Esophagus muscularis mucosa (tissue), 4 donors: ENCODE results near the gene GPC4. TPM values are rescaled to one million over a fixed set of nuclear protein-coding genes. Genes with fewer than 3 reads are reported as not detected.

Experiments
- DNase-seq: peaks from one replicate; pipeline ENCODE4 v3.0.0-alpha.2; 2017; ENCODE audit errors: extremely low spot score
- H3K27ac ChIP-seq, 4 donors: fragments of 200-600 bp; sonication (generic); replicated peaks in 1 of 4; 1 replicate in 3 of 4; 2 replicates in 1 of 4; pipeline ENCODE4 v1.5.1; 2016 to 2019; ENCODE audit warnings: mild to moderate bottlenecking in 1 of 4
- H3K27me3 ChIP-seq, 4 donors: fragments of 200-600 bp; sonication (generic); one replicate each; pipeline versions ENCODE4 v1.5.1 to v1.6.0; 2016 to 2019
- H3K36me3 ChIP-seq, 4 donors: fragments of 200-600 bp; sonication (generic); one replicate each; pipeline ENCODE4 v1.5.1; 2016 to 2019
- H3K4me1 ChIP-seq, 4 donors: fragments of 200-600 bp; sonication (generic); one replicate each; pipeline ENCODE4 v1.5.1; 2016 to 2019
- H3K4me3 ChIP-seq, 4 donors: fragments of 200-600 bp; sonication (generic); 1 replicate in 2 of 4; 2 replicates in 2 of 4; pipeline ENCODE4 v1.5.1; 2016 to 2019; ENCODE audit warnings: mild to moderate bottlenecking in 4 of 4, moderate library complexity in 1 of 4
- H3K9me3 ChIP-seq, 4 donors: fragments of 200-600 bp; sonication (generic); 1 replicate in 3 of 4; 2 replicates in 1 of 4; pipeline ENCODE4 v1.5.1; 2016 to 2019
- CTCF ChIP-seq, 3 experiments: fragments of 200-600 bp in 2 of 3; fragments of 450-650 bp in 1 of 3; sonication (generic) in 2 of 3; IDR thresholded peaks; one replicate each; pipeline ENCODE4 v1.5.1; 2017 to 2019; ENCODE audit warnings: antibody characterized with exemption in 3 of 3, mild to moderate bottlenecking in 2 of 3, moderate library complexity in 1 of 3
- EP300 ChIP-seq: sonication (generic); formaldehyde crosslinking; IDR thresholded peaks from one replicate; pipeline ENCODE4 v1.6.1; 2017; ENCODE audit warnings: antibody characterized with exemption
- POLR2A ChIP-seq: fragments of 450-650 bp; IDR thresholded peaks from one replicate; pipeline ENCODE4 v1.6.1; 2017; ENCODE audit warnings: antibody characterized with exemption, moderate library complexity, mild to moderate bottlenecking, low read depth
- POLR2AphosphoS5 ChIP-seq, 2 donors: sonication (generic); formaldehyde crosslinking; IDR thresholded peaks; one replicate each; pipeline ENCODE4 v1.6.1; 2017; ENCODE audit warnings: antibody characterized with exemption in 2 of 2
- WGBS: methylation state at CpG from one replicate; pipeline ENCODE4 v1.1.5; 2018; 5-methylcytosine and 5-hydroxymethylcytosine counted together
- intact Hi-C: fragments of 100-400 bp; cut with DNase I; formaldehyde crosslinking; loops from one replicate; pipeline ENCODE4 v1.15.1; 2023
- total RNA-seq, 4 donors: library from RNA; depleted of rRNA; stranded (reverse); fragments of >200 nt; gene quantifications; one replicate each; pipeline versions ENCODE4 v1.1.0 to v1.2.1, GENCODE V29; 2016

Gene GPC4
- total RNA-seq, 4 donors from 2014 or later: 54.3 to 91.2 (median 80.3) TPM

DNA sequence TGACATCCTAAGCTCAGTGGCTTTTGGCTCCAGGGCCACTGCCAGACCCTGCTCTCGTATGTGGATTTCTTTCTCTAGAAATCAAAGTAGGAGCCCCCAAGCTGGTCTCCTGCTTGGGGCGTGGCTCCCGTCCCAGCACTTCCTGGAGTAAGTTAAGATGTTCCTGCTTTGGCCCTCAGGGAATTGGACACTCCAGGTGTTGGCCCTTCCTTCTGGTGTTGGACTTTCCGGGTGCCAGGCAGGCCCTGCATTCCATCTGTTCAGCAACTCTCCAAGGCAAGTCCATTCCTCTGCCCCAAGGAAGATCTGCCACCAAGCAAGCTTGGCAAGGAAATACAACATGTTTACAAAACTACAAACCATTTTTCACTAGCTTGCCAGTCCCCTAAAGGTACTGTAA, 22.1 kb upstream of the GPC4 start:
- Histone ChIP-seq H3K27me3 (no peaks in the 10 kb centered on the region), H3K4me1 (no peaks in the 10 kb centered on the region), H3K4me3 (no peak overlapping the region), H3K27ac (no peak overlapping the region), H3K9me3 (no peaks in the 10 kb centered on the region), H3K36me3 (no peaks in the 10 kb centered on the region)
- intact Hi-C loops: no loop called here
- TF ChIP-seq CTCF (IDR thresholded peaks at IDR 0.05): no peak
- TF ChIP-seq POLR2AphosphoS5 (IDR thresholded peaks at IDR 0.05): no peak
- no peak for TF ChIP-seq POLR2A
- TF ChIP-seq EP300: no peak
- 75% methylated on average over 3 of the region's 4 CpGs for WGBS
- no peak for DNase-seq

GRCh38 chrX:133435544-133436124, 20.3 kb upstream of the GPC4 start:
- intact Hi-C loops: no loop called here
- no peak overlapping the region for H3K4me3 ChIP-seq
- no peak overlapping the region for H3K27ac ChIP-seq
- H3K9me3 ChIP-seq: no peaks in the 10 kb centered on the region
- no peaks in the 10 kb centered on the region for H3K36me3 ChIP-seq
- no peak for DNase-seq
- no peaks in the 10 kb centered on the region for H3K4me1 ChIP-seq
- no peaks in the 10 kb centered on the region for H3K27me3 ChIP-seq
- 61% methylated on average over 6 of the region's 6 CpGs for WGBS
- TF ChIP-seq POLR2A (no peak), POLR2AphosphoS5 (IDR thresholded peaks at IDR 0.05) (no peak), CTCF (IDR thresholded peaks at IDR 0.05) (no peak), EP300 (no peak)

DNA sequence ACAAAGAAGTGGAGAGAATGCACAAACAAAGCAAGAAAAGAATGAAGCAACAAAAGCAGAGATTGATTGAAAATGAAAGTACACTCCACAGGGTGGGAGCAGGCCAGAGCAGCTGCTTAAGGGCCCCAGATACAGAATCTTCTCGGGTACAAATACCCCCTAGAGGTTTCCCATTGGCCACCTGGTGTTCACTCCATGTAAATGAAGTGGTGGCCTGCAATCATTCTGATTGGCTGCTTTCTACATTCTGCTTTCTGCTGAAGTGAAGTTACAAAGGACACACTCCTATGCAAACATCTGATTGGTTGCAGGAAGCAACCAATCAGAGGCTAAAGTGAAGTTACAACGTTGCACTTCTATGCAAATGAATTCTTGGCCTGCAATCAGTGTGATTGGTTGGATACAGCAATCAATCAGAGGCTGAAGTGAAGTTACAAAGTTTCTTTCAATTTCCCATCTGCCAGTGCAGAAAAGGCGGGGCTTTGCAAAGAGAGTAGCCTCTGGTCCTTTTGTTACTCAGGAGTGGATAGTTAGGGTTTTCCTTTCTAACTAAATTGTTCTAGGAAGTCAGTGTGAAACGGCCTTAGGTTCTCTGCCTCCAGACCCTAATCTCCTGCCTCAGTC, 19.0 kb upstream of the GPC4 start:
- H3K27ac ChIP-seq: no peak overlapping the region
- DNase-seq: no peak
- intact Hi-C loops: no loop called here
- no peaks in the 10 kb centered on the region for H3K36me3 ChIP-seq
- H3K4me1 ChIP-seq: no peaks in the 10 kb centered on the region
- no peak overlapping the region for H3K4me3 ChIP-seq
- WGBS: 71% methylated on average over 4 of the region's 4 CpGs
- no peak for TF ChIP-seq POLR2A
- no peak for TF ChIP-seq EP300
- no peak for TF ChIP-seq CTCF (IDR thresholded peaks at IDR 0.05)
- TF ChIP-seq POLR2AphosphoS5 (IDR thresholded peaks at IDR 0.05): no peak
- no peaks in the 10 kb centered on the region for H3K9me3 ChIP-seq
- H3K27me3 ChIP-seq: no peaks in the 10 kb centered on the region

DNA sequence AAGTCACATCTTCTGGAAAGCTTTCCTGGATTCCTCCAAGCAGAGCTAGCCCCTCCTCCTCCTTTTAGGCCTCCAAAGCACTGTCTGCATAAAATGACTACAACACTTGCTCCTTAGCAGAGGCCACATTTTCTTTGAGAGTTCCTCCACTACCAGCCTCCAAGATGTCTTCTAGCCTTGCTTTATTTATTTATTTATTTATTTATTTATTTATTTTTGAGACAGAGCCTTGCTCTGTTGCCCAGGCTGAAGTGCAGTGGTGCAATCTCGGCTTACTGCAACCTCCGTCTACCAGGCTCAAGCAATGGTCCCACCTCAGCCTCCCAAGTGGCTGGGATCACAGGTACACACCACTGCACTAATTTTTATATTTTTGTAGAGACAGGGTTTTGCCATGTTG, 4.6 kb upstream of the GPC4 start:
- intact Hi-C loops: loop anchor here (5.0 to 10.0 kb wide), 2 partner anchors 72 to 165 kb away; no protein-coding TSS in a partner anchor
- Histone ChIP-seq H3K4me3 (no peak overlapping the region), H3K4me1 (peaks cover 0 to 8% (median 5%) of the 10 kb centered on the region in 4 donors), H3K27ac (no peak overlapping the region), H3K27me3 (no peaks in the 10 kb centered on the region), H3K36me3 (no peaks in the 10 kb centered on the region), H3K9me3 (no peaks in the 10 kb centered on the region)
- 84% methylated on average over 2 of the region's 2 CpGs for WGBS
- TF ChIP-seq POLR2A (no peak), POLR2AphosphoS5 (IDR thresholded peaks at IDR 0.05) (no peak), EP300 (no peak), CTCF (IDR thresholded peaks at IDR 0.05) (no peak)
- no peak for DNase-seq

DNA sequence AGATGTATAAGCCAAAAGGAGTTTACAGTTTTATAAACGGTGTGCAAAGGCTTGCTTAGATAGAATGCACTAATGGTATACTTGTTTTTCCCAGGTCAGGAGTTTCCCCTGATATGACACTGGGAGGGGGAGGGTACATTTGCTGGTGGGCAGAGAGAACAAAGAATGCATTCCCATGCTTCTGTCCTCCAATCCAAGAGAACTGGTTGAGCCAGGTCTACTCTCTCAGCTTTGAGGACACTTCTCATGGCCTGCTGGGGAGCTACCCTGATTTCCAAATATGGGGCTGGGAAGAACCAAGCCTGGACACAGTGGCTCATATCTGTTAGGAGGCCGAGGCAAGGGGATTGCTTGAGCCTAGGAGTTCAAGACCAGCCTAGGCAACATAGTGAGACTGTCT, 3.3 kb upstream of the GPC4 start:
- H3K27ac ChIP-seq: no peak overlapping the region
- no peaks in the 10 kb centered on the region for H3K9me3 ChIP-seq
- TF ChIP-seq CTCF (IDR thresholded peaks at IDR 0.05): no peak
- no peak for TF ChIP-seq EP300
- no peak for TF ChIP-seq POLR2A
- TF ChIP-seq POLR2AphosphoS5 (IDR thresholded peaks at IDR 0.05): no peak
- peaks cover 0 to 8% (median 5%) of the 10 kb centered on the region in 4 donors for H3K4me1 ChIP-seq
- 55% methylated on average over 2 of the region's 2 CpGs for WGBS
- H3K36me3 ChIP-seq: no peaks in the 10 kb centered on the region
- DNase-seq: no peak
- H3K4me3 ChIP-seq: no peak overlapping the region
- no peaks in the 10 kb centered on the region for H3K27me3 ChIP-seq
- intact Hi-C loops: loop anchor here (5.0 to 10.0 kb wide), 2 partner anchors 74 to 164 kb away; no protein-coding TSS in a partner anchor
